WERI-Rb-1 (cell line): ENCODE measurements around the gene CYBA.

Experiments
- DNase-seq: peaks from one replicate; pipeline ENCODE4 v3.0.0-alpha.2; 2020
- H3K27ac ChIP-seq: fragments of 250-450 bp; sonication (Bioruptor Pico); 2 replicates; pipeline ENCODE4 v1.5.1; 2020; ENCODE audit warnings: mild to moderate bottlenecking, moderate library complexity
- H3K27me3 ChIP-seq: fragments of 250-450 bp; sonication (Bioruptor Pico); 2 replicates; pipeline ENCODE4 v1.5.1; 2021; ENCODE audit warnings: mild to moderate bottlenecking, low read depth, moderate library complexity; ENCODE audit not compliant: insufficient read depth, severe bottlenecking
- H3K36me3 ChIP-seq: fragments of 250-450 bp; sonication (Bioruptor Pico); 2 replicates; pipeline ENCODE4 v1.5.1; 2020; ENCODE audit warnings: mild to moderate bottlenecking, moderate library complexity
- H3K4me3 ChIP-seq: 2 replicates; pipeline ENCODE4 v1.5.1; 2011; ENCODE audit warnings: low read depth, mild to moderate bottlenecking, control low read depth, low read length
- H3K9me3 ChIP-seq: fragments of 250-450 bp; sonication (Bioruptor Pico); 2 replicates; pipeline ENCODE4 v1.5.1; 2021; ENCODE audit warnings: mild to moderate bottlenecking, moderate library complexity; ENCODE audit not compliant: severe bottlenecking
- TF ChIP-seq, protein P1 (sequence below): IDR thresholded peaks from 2 replicates; pipeline ENCODE4 v1.5.1; 2011; ENCODE audit warnings: low read depth, mild to moderate bottlenecking, control low read depth, inconsistent platforms, low read length

CYBA gene

GRCh38 chr16:88631384-88631783 is 19.5 kb downstream of the CYBA start:
- Histone ChIP-seq H3K4me3 (no peak overlapping the region), H3K9me3 (no peaks in the 10 kb centered on the region), H3K27me3 (no peaks in the 10 kb centered on the region), H3K27ac (no peak overlapping the region), H3K36me3 (peaks cover 8% of the 10 kb centered on the region)
- DNase-seq: no peak
- TF ChIP-seq, protein P1, sequence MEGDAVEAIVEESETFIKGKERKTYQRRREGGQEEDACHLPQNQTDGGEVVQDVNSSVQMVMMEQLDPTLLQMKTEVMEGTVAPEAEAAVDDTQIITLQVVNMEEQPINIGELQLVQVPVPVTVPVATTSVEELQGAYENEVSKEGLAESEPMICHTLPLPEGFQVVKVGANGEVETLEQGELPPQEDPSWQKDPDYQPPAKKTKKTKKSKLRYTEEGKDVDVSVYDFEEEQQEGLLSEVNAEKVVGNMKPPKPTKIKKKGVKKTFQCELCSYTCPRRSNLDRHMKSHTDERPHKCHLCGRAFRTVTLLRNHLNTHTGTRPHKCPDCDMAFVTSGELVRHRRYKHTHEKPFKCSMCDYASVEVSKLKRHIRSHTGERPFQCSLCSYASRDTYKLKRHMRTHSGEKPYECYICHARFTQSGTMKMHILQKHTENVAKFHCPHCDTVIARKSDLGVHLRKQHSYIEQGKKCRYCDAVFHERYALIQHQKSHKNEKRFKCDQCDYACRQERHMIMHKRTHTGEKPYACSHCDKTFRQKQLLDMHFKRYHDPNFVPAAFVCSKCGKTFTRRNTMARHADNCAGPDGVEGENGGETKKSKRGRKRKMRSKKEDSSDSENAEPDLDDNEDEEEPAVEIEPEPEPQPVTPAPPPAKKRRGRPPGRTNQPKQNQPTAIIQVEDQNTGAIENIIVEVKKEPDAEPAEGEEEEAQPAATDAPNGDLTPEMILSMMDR: no peak

GRCh38 chr16:88630941-88631340 is 19.9 kb downstream of the CYBA start:
- Histone ChIP-seq H3K27ac (no peak overlapping the region), H3K4me3 (no peak overlapping the region), H3K36me3 (peaks cover 8% of the 10 kb centered on the region), H3K9me3 (no peaks in the 10 kb centered on the region), H3K27me3 (no peaks in the 10 kb centered on the region)
- TF ChIP-seq, protein P1: no peak
- DNase-seq: peak; percentile 24

DNA sequence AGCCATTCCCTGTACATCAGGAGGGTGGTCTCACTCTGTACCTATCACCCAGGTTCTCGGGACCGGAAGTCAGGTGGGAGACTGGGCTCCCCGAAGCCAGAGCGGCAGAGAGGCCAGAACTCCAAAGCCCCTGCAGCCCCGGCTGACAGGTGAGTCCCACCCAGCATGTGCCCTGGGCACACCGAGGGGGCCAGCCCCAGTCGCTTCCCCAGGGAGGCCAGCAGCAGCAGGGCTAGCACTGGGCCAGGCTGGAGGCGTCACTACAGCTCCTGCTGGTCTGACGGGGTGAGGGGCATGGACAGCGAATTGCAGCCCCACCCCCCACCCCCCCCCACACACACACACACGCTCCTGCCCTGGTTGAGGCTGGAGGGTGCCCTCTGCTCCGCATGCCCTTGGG is 20.4 kb downstream of the CYBA start:
- no peak for DNase-seq
- TF ChIP-seq, protein P1: no peak
- H3K27ac ChIP-seq: no peak overlapping the region
- no peak overlapping the region for H3K4me3 ChIP-seq
- H3K36me3 ChIP-seq: peaks cover 8% of the 10 kb centered on the region
- no peaks in the 10 kb centered on the region for H3K27me3 ChIP-seq
- no peaks in the 10 kb centered on the region for H3K9me3 ChIP-seq

GRCh38 chr16:88629835-88630234 is 21.0 kb downstream of the CYBA start:
- Histone ChIP-seq H3K36me3 (peaks cover 9% of the 10 kb centered on the region), H3K9me3 (no peaks in the 10 kb centered on the region), H3K27me3 (no peaks in the 10 kb centered on the region), H3K4me3 (no peak overlapping the region), H3K27ac (no peak overlapping the region)
- DNase-seq: no peak
- TF ChIP-seq, protein P1: no peak

GRCh38 chr16:88628512-88628974 is 22.3 kb downstream of the CYBA start:
- H3K4me3 ChIP-seq: no peak overlapping the region
- peaks cover 11% of the 10 kb centered on the region for H3K36me3 ChIP-seq
- H3K27ac ChIP-seq: peak overlapping the region; percentile 39; the same call in 1 of the 2 replicates
- DNase-seq: peak; percentile 61
- H3K27me3 ChIP-seq: no peaks in the 10 kb centered on the region
- TF ChIP-seq, protein P1: peak; percentile 71
- H3K9me3 ChIP-seq: no peaks in the 10 kb centered on the region
